NCI-H1417 (cell line): Measurements from ENCODE around the gene FRAT2.
"Not testable (repeated sequence)": the region's sequence is repeated elsewhere in the genome, so short reads cannot be mapped to it uniquely, and the experiment has no call there.

ENCODE experiments used
- DNase-seq, 3 experiments: peaks; one replicate each; lab custom pipeline; 2025; lab: John Stamatoyannopoulos, UW

The FRAT2 gene

GRCh38 chr10:97291357-97292096 lies 43.0 kb downstream of the FRAT2 start:
- DNase-seq = peak in 2 of 3 experiments; percentile 25 to 46

- peak in 1 of 3 experiments; percentile 38 for DNase-seq
These were observed 43.8 kb downstream of the FRAT2 start for GRCh38 chr10:97290576-97291356.

GRCh38 chr10:97290076-97290475 lies 44.5 kb downstream of the FRAT2 start:
- DNase-seq = not testable (repeated sequence)
